RWPE1 (cell line): ENCODE measurements around the gene ANKDD1A.

Experiments
- CTCF ChIA-PET: fragments of 350-600 bp; sonication (Branson Sonifier 250); formaldehyde crosslinking; extraction: SDS; loops from one replicate; lab custom pipeline; 2021; lab: Yijun Ruan, JAX
- POLR2A ChIA-PET: fragments of 400-600 bp; formaldehyde crosslinking; extraction: SDS; loops from one replicate; lab custom pipeline; 2020; ENCODE audit warnings: antibody characterized with exemption; ENCODE audit not compliant: low non-redundant PET; lab: Yijun Ruan, JAX
- DNase-seq: peaks from one replicate; pipeline ENCODE4 v3.0.0; 2012; ENCODE audit warnings: low spot score
- H3K27ac ChIP-seq: fragments of 450-650 bp; 2 replicates; pipeline ENCODE4 v1.5.1; 2017
- CTCF ChIP-seq: fragments of 450-650 bp; conservative IDR thresholded peaks from 2 replicates; pipeline ENCODE4 v1.5.1; 2017; ENCODE audit warnings: low read depth, mild to moderate bottlenecking

The ANKDD1A gene

GRCh38 chr15:64893481-64894394 is 18.0 kb upstream of the ANKDD1A start:
- peak overlapping the region; percentile 87 for H3K27ac ChIP-seq
- POLR2A ChIA-PET, result interaction anchor here (0.6 to 1.2 kb wide), 4 partner anchors 10 to 155 kb away, joined by 3 to 7 read pairs (median 6); no protein-coding TSS in a partner anchor
- peak; percentile 96 for DNase-seq

GRCh38 chr15:64894395-64895056 is 17.2 kb upstream of the ANKDD1A start:
- TF ChIP-seq CTCF, result no peak
- DNase-seq, result no peak
- peak overlapping the region; percentile 87 for H3K27ac ChIP-seq
- POLR2A ChIA-PET, result interaction anchor here (0.6 to 1.2 kb wide), 4 partner anchors 11 to 94 kb away, joined by 3 to 6 read pairs (median 4); no protein-coding TSS in a partner anchor
- CTCF ChIA-PET, result interaction anchor here (0.8 kb wide), 1 partner anchor 52 kb away, joined by 4 read pairs; no protein-coding TSS in a partner anchor

More at GRCh38 chr15:64893481-64894394, 18.0 kb upstream of the ANKDD1A start:
- CTCF ChIA-PET, result interaction anchor here (0.6 to 0.8 kb wide), 4 partner anchors 19 to 65 kb away, joined by 3 to 8 read pairs (median 4); no protein-coding TSS in a partner anchor
- no peak for TF ChIP-seq CTCF

GRCh38 chr15:64895285-64896065 is 16.2 kb upstream of the ANKDD1A start:
- POLR2A ChIA-PET, result interaction anchor here (0.6 kb wide), 1 partner anchor 52 kb away, joined by 3 read pairs; no protein-coding TSS in a partner anchor
- TF ChIP-seq CTCF, result no peak
- no peak for DNase-seq
- H3K27ac ChIP-seq, result peak overlapping the region; percentile 87
- CTCF ChIA-PET, result no interaction called here

GRCh38 chr15:64896371-64897069 is 15.2 kb upstream of the ANKDD1A start:
- DNase-seq, result no peak
- POLR2A ChIA-PET, result no interaction called here
- TF ChIP-seq CTCF, result no peak
- CTCF ChIA-PET, result no interaction called here
- peak overlapping the region; percentile 87 for H3K27ac ChIP-seq

GRCh38 chr15:64897345-64897985 is 14.2 kb upstream of the ANKDD1A start:
- peak overlapping the region; percentile 87 for H3K27ac ChIP-seq
- ChIA-PET POLR2A (no interaction called here), CTCF (no interaction called here)
- no peak for TF ChIP-seq CTCF
- DNase-seq, result peak; percentile 63
